Pancreas (tissue), 10 donors: ENCODE data around the gene ISLR2. TPM values are rescaled to one million over a fixed set of nuclear protein-coding genes. Genes with fewer than 3 reads are reported as not detected.

ENCODE experiments used
- ATAC-seq, 4 donors: fragments of 200-7000 bp; cut with Tn5 transposase; one replicate each; pipeline versions ENCODE4 v1.8.0 to v1.9.1; 2020; ENCODE audit warnings: mild to moderate bottlenecking in 4 of 4, moderate library complexity in 4 of 4
- DNase-seq, 6 donors: peaks; one replicate each; pipeline ENCODE4 v3.0.0-alpha.2; 2020
- FAIRE-seq: peaks from 2 replicates; lab custom pipeline; 2012; peaks lifted over from hg19 to GRCh38; lab: Jason Lieb, UNC
- H3K27ac ChIP-seq, 4 donors: fragments of 200-600 bp; sonication (generic); 1 replicate in 3 of 4; 2 replicates in 1 of 4; pipeline versions ENCODE4 v1.5.0 to v1.8.0; 2020
- H3K27me3 ChIP-seq, 4 donors: fragments of 200-600 bp; one replicate each; pipeline ENCODE4 v1.8.0; 2021
- H3K36me3 ChIP-seq, 3 donors: fragments of 200-600 bp; sonication (generic) in 1 of 3; one replicate each; pipeline versions ENCODE4 v1.5.0 to v1.8.0; 2020 to 2021
- H3K4me1 ChIP-seq, 3 donors: fragments of 200-600 bp; one replicate each; pipeline ENCODE4 v1.8.0; 2021
- H3K4me3 ChIP-seq, 4 donors: fragments of 200-600 bp; sonication (generic) in 2 of 4; one replicate each; pipeline versions ENCODE4 v1.5.0 to v1.8.0; 2020 to 2021
- H3K9me3 ChIP-seq, 4 donors: fragments of 200-600 bp; one replicate each; pipeline ENCODE4 v1.8.0; 2021
- WGBS, 2 donors: extraction: QIAGEN DNeasy Blood & Tissue Kit; methylation state at CpG; one replicate each; pipeline ENCODE4 v1.1.7; 2013; 5-methylcytosine and 5-hydroxymethylcytosine counted together
- intact Hi-C, 3 donors: fragments of 100-400 bp; cut with DNase I; formaldehyde crosslinking; loops; one replicate each; pipeline versions ENCODE4 v1.11.1 to v1.14.2; 2022
- polyA plus RNA-seq, 2 donors: library from polyadenylated mRNA; stranded (reverse); fragments of 200-250 nt; gene quantifications; one replicate each; pipeline ENCODE4 v1.2.3, GENCODE V29; 2013
- total RNA-seq, 6 donors: library from RNA; stranded (reverse); fragmentation: NEBNext Ultra II Directional in 4 of 6; extraction: Animal tissue kit (Norgen Biotek cat#: 25700) in 4 of 6; gene quantifications; one replicate each; pipeline versions ENCODE4 v1.2.1 to v1.2.4, GENCODE V29; 2021 to 2023
- TF ChIP-seq, protein P1 (sequence below), 4 donors: fragments of 200-600 bp; sonication (generic) in 3 of 4; IDR thresholded peaks; one replicate each; pipeline versions ENCODE4 v1.5.0 to v1.8.0; 2021; ENCODE audit warnings: antibody characterized with exemption in 4 of 4
- donor health status: healthy with polysubstance abuse.
- donor health status: DM: no; HTN: no; CAD: no; lungs with moderate emphysema.
- donor health status: DM: no; HTN: no; CAD: no.
- donor health status: control.
- donor health status: control.
- donor health status: Bipolar disorder and iron deficiency.
- donor health status: DM: yes; HTN: yes; CAD: no.
- donor health status: DM: no; HTN: no; CAD: no.
- donor health status: DM: no; HTN: no; CAD: no.
- donor health status: DM: yes; HTN: yes; CAD: no.

Gene ISLR2
- total and polyA plus RNA-seq, 8 donors = 0.08 to 0.50 (median 0.22) TPM

DNA sequence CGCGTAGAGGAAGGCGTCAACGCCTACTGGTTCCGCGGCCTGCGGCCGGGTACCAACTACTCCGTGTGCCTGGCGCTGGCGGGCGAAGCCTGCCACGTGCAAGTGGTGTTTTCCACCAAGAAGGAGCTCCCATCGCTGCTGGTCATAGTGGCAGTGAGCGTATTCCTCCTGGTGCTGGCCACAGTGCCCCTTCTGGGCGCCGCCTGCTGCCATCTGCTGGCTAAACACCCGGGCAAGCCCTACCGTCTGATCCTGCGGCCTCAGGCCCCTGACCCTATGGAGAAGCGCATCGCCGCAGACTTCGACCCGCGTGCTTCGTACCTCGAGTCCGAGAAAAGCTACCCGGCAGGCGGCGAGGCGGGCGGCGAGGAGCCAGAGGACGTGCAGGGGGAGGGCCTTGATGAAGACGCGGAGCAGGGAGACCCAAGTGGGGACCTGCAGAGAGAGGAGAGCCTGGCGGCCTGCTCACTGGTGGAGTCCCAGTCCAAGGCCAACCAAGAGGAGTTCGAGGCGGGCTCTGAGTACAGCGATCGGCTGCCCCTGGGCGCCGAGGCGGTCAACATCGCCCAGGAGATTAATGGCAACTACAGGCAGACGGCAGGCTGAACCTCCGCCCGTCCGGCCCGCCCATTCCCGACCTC is 4.1 kb downstream of the ISLR2 start:
- ATAC-seq (peak; percentile 62 to 84 (median 81)), FAIRE-seq (no peak), DNase-seq (peak; percentile 41 to 90 (median 64))
- no peak overlapping the region for H3K4me3 ChIP-seq
- TF ChIP-seq, protein P1, sequence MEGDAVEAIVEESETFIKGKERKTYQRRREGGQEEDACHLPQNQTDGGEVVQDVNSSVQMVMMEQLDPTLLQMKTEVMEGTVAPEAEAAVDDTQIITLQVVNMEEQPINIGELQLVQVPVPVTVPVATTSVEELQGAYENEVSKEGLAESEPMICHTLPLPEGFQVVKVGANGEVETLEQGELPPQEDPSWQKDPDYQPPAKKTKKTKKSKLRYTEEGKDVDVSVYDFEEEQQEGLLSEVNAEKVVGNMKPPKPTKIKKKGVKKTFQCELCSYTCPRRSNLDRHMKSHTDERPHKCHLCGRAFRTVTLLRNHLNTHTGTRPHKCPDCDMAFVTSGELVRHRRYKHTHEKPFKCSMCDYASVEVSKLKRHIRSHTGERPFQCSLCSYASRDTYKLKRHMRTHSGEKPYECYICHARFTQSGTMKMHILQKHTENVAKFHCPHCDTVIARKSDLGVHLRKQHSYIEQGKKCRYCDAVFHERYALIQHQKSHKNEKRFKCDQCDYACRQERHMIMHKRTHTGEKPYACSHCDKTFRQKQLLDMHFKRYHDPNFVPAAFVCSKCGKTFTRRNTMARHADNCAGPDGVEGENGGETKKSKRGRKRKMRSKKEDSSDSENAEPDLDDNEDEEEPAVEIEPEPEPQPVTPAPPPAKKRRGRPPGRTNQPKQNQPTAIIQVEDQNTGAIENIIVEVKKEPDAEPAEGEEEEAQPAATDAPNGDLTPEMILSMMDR (IDR thresholded peaks at IDR 0.05) = peak; percentile 9 to 40 (median 34)
- peaks cover 0 to 15% (median 0%) of the 10 kb centered on the region in 3 donors for H3K4me1 ChIP-seq
- no peaks in the 10 kb centered on the region for H3K36me3 ChIP-seq
- no peaks in the 10 kb centered on the region for H3K9me3 ChIP-seq
- peaks cover 0 to 46% (median 2%) of the 10 kb centered on the region in 4 donors for H3K27me3 ChIP-seq
- 11 to 13% methylated on average over 49 to 53 of the region's 53 CpGs for WGBS, 2 donors
- H3K27ac ChIP-seq = no peak overlapping the region
- intact Hi-C loops = no loop called here

DNA sequence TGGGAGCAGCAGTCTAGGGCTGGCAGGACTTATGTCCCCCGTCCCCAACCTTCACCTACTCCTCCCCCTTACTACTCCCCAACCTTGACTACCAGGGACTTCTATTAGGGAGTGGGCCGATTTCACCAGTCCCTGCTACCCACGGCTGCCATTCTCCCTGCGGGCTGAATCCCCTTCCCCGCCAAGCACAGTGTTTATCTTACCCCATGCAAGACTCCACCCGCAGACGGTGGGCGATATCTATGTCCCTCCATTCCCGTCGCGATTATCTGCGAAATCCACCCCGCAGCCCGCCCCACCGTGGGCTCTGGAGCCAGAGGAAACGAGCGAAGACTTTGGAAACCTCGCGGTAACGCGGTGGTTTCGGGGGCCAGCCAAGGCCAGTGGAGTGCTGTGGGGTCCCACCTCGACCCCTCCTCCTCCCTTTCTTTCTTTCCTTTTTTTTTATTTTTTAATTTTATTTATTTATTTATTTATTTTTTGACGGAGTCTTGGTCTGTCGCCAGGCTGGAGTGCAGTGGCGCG is 4.7 kb downstream of the ISLR2 start:
- WGBS, 2 donors = 17 to 24% methylated on average over 27 of the region's 27 CpGs
- DNase-seq = no peak

DNA sequence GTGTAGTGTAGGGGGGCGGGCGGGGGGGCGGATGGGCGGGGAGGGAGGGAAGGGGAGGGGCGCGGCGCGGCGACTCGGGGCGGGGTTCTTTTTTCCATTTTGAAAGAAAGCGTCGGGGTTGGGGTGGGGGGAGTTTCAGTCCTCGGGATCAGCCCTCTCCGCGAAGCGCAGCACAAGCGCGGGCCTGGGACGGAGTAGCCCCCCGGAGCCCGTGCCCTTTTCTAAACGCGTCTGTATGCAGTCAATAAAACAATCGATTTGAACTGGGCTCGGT is 6.1 kb downstream of the ISLR2 start:
- Histone ChIP-seq H3K27ac (no peak overlapping the region), H3K4me1 (peaks cover 0 to 15% (median 0%) of the 10 kb centered on the region in 3 donors), H3K27me3 (peaks cover 0 to 41% (median 2%) of the 10 kb centered on the region in 4 donors), H3K36me3 (no peaks in the 10 kb centered on the region), H3K4me3 (peak overlapping the region in 2 of 4 donors; percentile 37 to 46), H3K9me3 (no peaks in the 10 kb centered on the region)
- WGBS, 2 donors = 3 to 4% methylated on average over 22 to 24 of the region's 26 CpGs
- no peak for FAIRE-seq
- TF ChIP-seq, protein P1 (IDR thresholded peaks at IDR 0.05) = no peak
- ATAC-seq = peak in 1 of 4 donors; percentile 3
- no peak for DNase-seq
- intact Hi-C loops = no loop called here

More for the DNA sequence above, 4.7 kb downstream of the ISLR2 start:
- Histone ChIP-seq H3K36me3 (no peaks in the 10 kb centered on the region), H3K9me3 (no peaks in the 10 kb centered on the region), H3K4me1 (peaks cover 0 to 15% (median 0%) of the 10 kb centered on the region in 3 donors), H3K4me3 (no peak overlapping the region), H3K27ac (no peak overlapping the region), H3K27me3 (peaks cover 0 to 46% (median 2%) of the 10 kb centered on the region in 4 donors)
- TF ChIP-seq, protein P1 (IDR thresholded peaks at IDR 0.05) = no peak
- FAIRE-seq (no peak), ATAC-seq (no peak)
- intact Hi-C loops = no loop called here

DNA sequence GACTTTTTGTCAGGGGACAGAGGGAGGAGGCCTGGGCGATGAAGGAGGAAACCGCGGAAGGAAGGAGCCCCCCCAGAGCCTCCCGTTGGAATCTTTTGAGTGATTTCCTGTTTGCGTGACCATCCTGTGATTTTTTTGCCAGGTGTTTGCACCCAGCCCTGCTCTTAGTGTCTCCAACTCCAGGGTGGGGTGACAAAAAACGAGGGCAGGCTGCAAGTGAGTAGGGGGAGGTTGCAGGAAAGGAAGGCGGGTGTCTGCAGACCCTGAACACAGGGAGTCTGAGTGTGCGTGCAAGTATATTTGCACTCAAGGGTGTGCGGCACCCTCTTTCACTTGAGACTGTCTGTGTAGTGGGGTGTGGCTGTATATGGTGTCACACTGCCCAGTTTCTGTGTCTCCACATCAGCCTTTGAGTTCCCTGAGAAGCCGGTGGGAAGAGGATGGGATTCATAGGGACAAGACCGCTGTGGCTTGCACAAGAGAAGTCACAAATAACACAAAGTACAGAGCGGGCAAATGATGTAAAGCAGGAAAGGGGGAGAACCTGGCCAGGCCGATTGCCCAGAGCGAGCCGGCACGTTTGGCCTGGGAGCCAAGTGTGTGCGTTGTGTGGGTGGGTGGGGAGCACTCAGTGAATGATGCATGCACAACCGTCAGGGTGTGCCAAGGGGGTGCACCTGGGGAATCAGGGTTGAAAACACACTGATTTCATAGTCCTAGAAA is 6.6 kb downstream of the ISLR2 start:
- H3K27ac ChIP-seq = no peak overlapping the region
- H3K4me1 ChIP-seq = peaks cover 0 to 15% (median 0%) of the 10 kb centered on the region in 3 donors
- intact Hi-C loops = no loop called here
- TF ChIP-seq, protein P1 (IDR thresholded peaks at IDR 0.05) = no peak
- no peaks in the 10 kb centered on the region for H3K36me3 ChIP-seq
- ATAC-seq (no peak), FAIRE-seq (no peak), DNase-seq (no peak)
- WGBS, 2 donors = 35 to 42% methylated on average over 18 of the region's 18 CpGs
- H3K4me3 ChIP-seq = peak overlapping the region in 2 of 4 donors; percentile 37 to 46
- peaks cover 0 to 36% (median 2%) of the 10 kb centered on the region in 4 donors for H3K27me3 ChIP-seq
- H3K9me3 ChIP-seq = no peaks in the 10 kb centered on the region
